SK-N-SH (cell line): ENCODE measurements around the gene MAMDC4. TPM values are rescaled to one million over a fixed set of nuclear protein-coding genes. Genes with fewer than 3 reads are reported as not detected.

Experiments
- CTCF ChIA-PET: fragments of 300-600, 350-600 bp; formaldehyde crosslinking; extraction: SDS; loops from one replicate; lab custom pipeline; 2021; lab: Yijun Ruan, JAX
- POLR2A ChIA-PET: fragments of 350-600 bp; sonication (Branson Sonifier 250); formaldehyde crosslinking; extraction: SDS; loops from one replicate; lab custom pipeline; 2020; ENCODE audit warnings: antibody characterized with exemption, inconsistent platforms; lab: Yijun Ruan, JAX
- DNase-seq: peaks from one replicate; pipeline ENCODE4 v3.0.0; 2012
- H2AFZ ChIP-seq: fragments of 200-600 bp; sonication (generic); 2 replicates; pipeline ENCODE4 v1.8.1; 2016; ENCODE audit warnings: antibody characterized with exemption, mild to moderate bottlenecking, low read depth
- H3F3A ChIP-seq: fragments of 200-600 bp; sonication (generic); replicated peaks from 2 replicates; pipeline ENCODE3; 2016; ENCODE audit warnings: antibody characterized with exemption, mild to moderate bottlenecking; ENCODE audit not compliant: insufficient read depth
- H3K27ac ChIP-seq, 2 experiments: fragments of 200-500 bp in 1 of 2; fragments of 200-600 bp in 1 of 2; sonication (Bioruptor generic) in 1 of 2; sonication (generic), shearing (Covaris generic) in 1 of 2; 2 replicates each; pipeline versions ENCODE4 v1.5.1 to v1.6.1; 2014 to 2016; ENCODE audit warnings: low read depth in 2 of 2, inconsistent platforms in 1 of 2, low read length in 1 of 2, mild to moderate bottlenecking in 1 of 2, mixed read lengths in 1 of 2
- H3K27me3 ChIP-seq: fragments of 200-600 bp; sonication (generic), shearing (Covaris generic); 2 replicates; pipeline ENCODE4 v1.6.1; 2016; ENCODE audit warnings: mixed run types; ENCODE audit not compliant: insufficient read depth
- H3K36me3 ChIP-seq, 2 experiments: fragments of 200-500 bp in 1 of 2; fragments of 200-600 bp in 1 of 2; sonication (Bioruptor generic) in 1 of 2; sonication (generic) in 1 of 2; replicated peaks in 1 of 2; 2 replicates each; pipeline versions ENCODE3 to v1.5.1; 2014 to 2016; ENCODE audit warnings: low read length in 1 of 2, mild to moderate bottlenecking in 1 of 2; ENCODE audit not compliant: insufficient read depth in 2 of 2, control insufficient read depth in 1 of 2
- H3K4me1 ChIP-seq, 2 experiments: fragments of 200-500 bp in 1 of 2; fragments of 200-600 bp in 1 of 2; sonication (Bioruptor generic) in 1 of 2; sonication (generic), shearing (Covaris generic) in 1 of 2; 2 replicates each; pipeline versions ENCODE4 v1.5.1 to v1.6.1; 2014 to 2016; ENCODE audit warnings: low read depth in 1 of 2, low read length in 1 of 2, mixed run types in 1 of 2; ENCODE audit not compliant: insufficient read depth in 2 of 2, control insufficient read depth in 1 of 2
- H3K4me2 ChIP-seq: fragments of 200-600 bp; sonication (generic), shearing (Covaris generic); 2 replicates; pipeline ENCODE4 v1.6.1; 2017; ENCODE audit warnings: mixed run types
- H3K4me3 ChIP-seq, 2 experiments: fragments of 200-500 bp in 1 of 2; fragments of 200-600 bp in 1 of 2; sonication (Bioruptor generic) in 1 of 2; sonication (generic), shearing (Covaris generic) in 1 of 2; 2 replicates each; pipeline versions ENCODE4 v1.5.1 to v1.8.1; 2014 to 2016; ENCODE audit warnings: low read depth in 2 of 2, inconsistent platforms in 1 of 2, low read length in 1 of 2, mild to moderate bottlenecking in 1 of 2, mixed read lengths in 1 of 2, moderate library complexity in 1 of 2
- H3K79me2 ChIP-seq: fragments of 200-600 bp; sonication (generic); 2 replicates; pipeline ENCODE4 v1.8.1; 2017; ENCODE audit warnings: mild to moderate bottlenecking; ENCODE audit not compliant: insufficient read depth
- H3K9ac ChIP-seq: fragments of 200-600 bp; sonication (generic); 2 replicates; pipeline ENCODE4 v1.6.1; 2017; ENCODE audit warnings: mixed run types
- H3K9me2 ChIP-seq: fragments of 200-600 bp; sonication (generic); 2 replicates; pipeline ENCODE4 v1.6.1; 2017; ENCODE audit warnings: mixed run types
- H3K9me3 ChIP-seq: fragments of 200-600 bp; sonication (generic); 2 replicates; pipeline ENCODE4 v1.6.1; 2017; ENCODE audit warnings: mixed run types, mild to moderate bottlenecking, moderate library complexity
- H4K20me1 ChIP-seq: fragments of 200-600 bp; sonication (generic); 2 replicates; pipeline ENCODE4 v1.6.1; 2017; ENCODE audit warnings: mild to moderate bottlenecking, mixed run types; ENCODE audit not compliant: insufficient read depth
- CHD2 ChIP-seq: fragments of 150-350 bp; IDR thresholded peaks from 2 replicates; pipeline ENCODE4 v1.6.1; 2018; ENCODE audit warnings: low read length; ENCODE audit not compliant: partially characterized antibody
- EZH2phosphoT487 ChIP-seq: fragments of 200-600 bp; sonication (generic); IDR thresholded peaks from 2 replicates; pipeline ENCODE4 v1.6.1; 2017; ENCODE audit warnings: low read depth, mixed run types, mild to moderate bottlenecking, antibody characterized with exemption, moderate library complexity, borderline replicate concordance
- GABPA ChIP-seq: IDR thresholded peaks from 2 replicates; pipeline ENCODE4 v1.4.0; 2012; ENCODE audit warnings: low read depth, mild to moderate bottlenecking
- MAX ChIP-seq: IDR thresholded peaks from 2 replicates; pipeline ENCODE4 v1.4.0; 2012; ENCODE audit warnings: low read depth
- NFIC ChIP-seq: IDR thresholded peaks from 2 replicates; pipeline ENCODE4 v1.4.0; 2012; ENCODE audit warnings: borderline replicate concordance
- NRF1 ChIP-seq: IDR thresholded peaks from 2 replicates; pipeline ENCODE4 v1.6.1; 2012; ENCODE audit warnings: low read depth, mild to moderate bottlenecking, low read length
- PBX3 ChIP-seq: IDR thresholded peaks from 2 replicates; pipeline ENCODE4; 2012
- RAD21 ChIP-seq: IDR thresholded peaks from 2 replicates; pipeline ENCODE4 v1.6.1; 2012; ENCODE audit warnings: mild to moderate bottlenecking, low read length
- RCOR1 ChIP-seq: fragments of 150-350 bp; IDR thresholded peaks from 2 replicates; pipeline ENCODE4 v1.6.1; 2017; ENCODE audit warnings: antibody characterized with exemption, low read length
- REST ChIP-seq: IDR thresholded peaks from 2 replicates; pipeline ENCODE4 v1.6.1; 2012; ENCODE audit warnings: mild to moderate bottlenecking, low read depth, low read length, moderate library complexity
- RFX5 ChIP-seq: IDR thresholded peaks from 2 replicates; pipeline ENCODE4 v1.6.1; 2012; ENCODE audit warnings: mild to moderate bottlenecking, improper control_type of control experiment, low read length
- RXRA ChIP-seq: IDR thresholded peaks from 2 replicates; pipeline ENCODE4 v1.4.0; 2012; ENCODE audit warnings: low read depth, mild to moderate bottlenecking, borderline replicate concordance
- SMC3 ChIP-seq: IDR thresholded peaks from 2 replicates; pipeline ENCODE4 v1.6.1; 2012; ENCODE audit warnings: low read depth, low read length, improper control_type of control experiment
- TCF12 ChIP-seq: IDR thresholded peaks from 2 replicates; pipeline ENCODE4 v1.4.0; 2012
- USF1 ChIP-seq: IDR thresholded peaks from 2 replicates; pipeline ENCODE4 v1.4.0; 2012; ENCODE audit warnings: low read depth, borderline replicate concordance
- USF2 ChIP-seq: fragments of 150-350 bp; IDR thresholded peaks from 2 replicates; pipeline ENCODE4 v1.6.1; 2017; ENCODE audit warnings: antibody characterized with exemption, low read length, low read depth, borderline replicate concordance
- WGBS: methylation state at CpG from one replicate; pipeline ENCODE4 v1.1.6; 2017; ENCODE audit warnings: low lambda C conversion rate; 5-methylcytosine and 5-hydroxymethylcytosine counted together
- polyA plus RNA-seq, 3 experiments: library from polyadenylated mRNA; depleted of rRNA; stranded (reverse); fragments of >200 nt; gene quantifications; 2 replicates each; pipeline ENCODE4 v1.2.3, GENCODE V29; 2012

MAMDC4 gene
- polyA plus RNA-seq, 1 of the 3 experiments (the other 2 are of a cell fraction) = 4.2 TPM

- TF ChIP-seq GABPA (no peak), RXRA (no peak), RCOR1 (no peak), REST (no peak)
Observed at GRCh38 chr9:136896027-136896426, 43.9 kb downstream of the MAMDC4 start.

GRCh38 chr9:136898483-136899100 is 46.4 kb downstream of the MAMDC4 start:
- no peaks in the 10 kb centered on the region for H4K20me1 ChIP-seq
- DNase-seq = no peak
- H3K9me3 ChIP-seq = no peaks in the 10 kb centered on the region
- H3K4me1 ChIP-seq = peaks cover 6 to 19% of the 10 kb centered on the region in 2 experiments; a peak in 3 of 4 replicates
- no peak overlapping the region for H3K9ac ChIP-seq
- H3K9me2 ChIP-seq = no peaks in the 10 kb centered on the region
- no peak overlapping the region for H3K4me3 ChIP-seq
- ChIA-PET CTCF (interaction anchor here (1.4 kb wide), 1 partner anchor 9 kb away, joined by 3 read pairs; no protein-coding TSS in a partner anchor), POLR2A (no interaction called here)
- no peak overlapping the region for H3K27ac ChIP-seq
- WGBS = 95% methylated on average over 20 of the region's 21 CpGs
- no peak for TF ChIP-seq EZH2phosphoT487
- no peak for TF ChIP-seq RAD21
- TF ChIP-seq CHD2 = no peak
- TF ChIP-seq NRF1 = no peak
- TF ChIP-seq TCF12 = no peak
- no peak for TF ChIP-seq SMC3
- no peak for TF ChIP-seq USF1
- TF ChIP-seq NFIC = no peak
- no peak for TF ChIP-seq RFX5
- TF ChIP-seq RCOR1 = no peak
- TF ChIP-seq MAX = no peak
- TF ChIP-seq PBX3 = no peak
- no peak for TF ChIP-seq USF2
- H3K4me2 ChIP-seq = no peak overlapping the region
- no peaks in the 10 kb centered on the region for H3K27me3 ChIP-seq
- peaks cover 44% of the 10 kb centered on the region; the same call in 1 of the 2 replicates for H3K79me2 ChIP-seq
- H2AFZ ChIP-seq = no peak overlapping the region
- peaks cover 13 to 18% of the 10 kb centered on the region in 2 experiments for H3K36me3 ChIP-seq
- H3F3A ChIP-seq = peaks cover 29% of the 10 kb centered on the region

More at GRCh38 chr9:136896027-136896426, 43.9 kb downstream of the MAMDC4 start:
- Histone ChIP-seq H2AFZ (no peak overlapping the region), H4K20me1 (0 out of 2 replicates have a peak, but pooled peaks cover 3% of the 10 kb centered on the region), H3F3A (peaks cover 14% of the 10 kb centered on the region), H3K27me3 (no peaks in the 10 kb centered on the region), H3K4me2 (no peak overlapping the region), H3K4me1 (peaks cover 0 to 2% of the 10 kb centered on the region in 2 experiments; a peak in 1 of 4 replicates), H3K27ac (no peak overlapping the region), H3K4me3 (no peak overlapping the region), H3K9me3 (no peaks in the 10 kb centered on the region), H3K36me3 (peaks cover 9 to 18% of the 10 kb centered on the region in 2 experiments), H3K79me2 (peaks cover 69% of the 10 kb centered on the region), H3K9ac (no peak overlapping the region), H3K9me2 (no peaks in the 10 kb centered on the region)
- POLR2A ChIA-PET = no interaction called here
- 83% methylated on average over 11 of the region's 11 CpGs for WGBS
- DNase-seq = no peak
- CTCF ChIA-PET = no interaction called here
